ENCODE results near the gene CDH8.

The CDH8 gene

GRCh38 chr16:61676740-61677139 lies 359.5 kb downstream of the CDH8 start:
- POLR2A ChIA-PET: no interaction called here
- DNase-seq (ENCODE audit: extremely low spot score): no peak
- no peak for TF ChIP-seq CTCF (IDR thresholded peaks at IDR 0.05; ENCODE audit: control extremely low read depth, extremely low read depth, low read depth, missing control alignments)
- CTCF ChIA-PET: interaction anchor here (1.0 kb wide), 1 partner anchor 8 kb away, joined by 4 read pairs; no protein-coding TSS in a partner anchor

GRCh38 chr16:61671161-61671560 lies 365.1 kb downstream of the CDH8 start:
- ChIA-PET CTCF (no interaction called here), POLR2A (no interaction called here)
- no peak for TF ChIP-seq CTCF (IDR thresholded peaks at IDR 0.05; ENCODE audit: control extremely low read depth, extremely low read depth, low read depth, missing control alignments)
- no peak for DNase-seq (ENCODE audit: extremely low spot score)

GRCh38 chr16:61665512-61665911 lies 370.7 kb downstream of the CDH8 start:
- no peak for TF ChIP-seq CTCF (IDR thresholded peaks at IDR 0.05; ENCODE audit: control extremely low read depth, extremely low read depth, low read depth, missing control alignments)
- CTCF ChIA-PET: no interaction called here
- DNase-seq (ENCODE audit: extremely low spot score): no peak
- POLR2A ChIA-PET: no interaction called here

- ChIA-PET CTCF (no interaction called here), POLR2A (no interaction called here)
- TF ChIP-seq CTCF (IDR thresholded peaks at IDR 0.05; ENCODE audit: control extremely low read depth, extremely low read depth, low read depth, missing control alignments): no peak
- DNase-seq (ENCODE audit: extremely low spot score): no peak
These were observed 376.3 kb downstream of the CDH8 start for GRCh38 chr16:61659936-61660335.

GRCh38 chr16:61654962-61655361 lies 381.3 kb downstream of the CDH8 start:
- ChIA-PET POLR2A (no interaction called here), CTCF (no interaction called here)
- no peak for DNase-seq (ENCODE audit: extremely low spot score)
- TF ChIP-seq CTCF (IDR thresholded peaks at IDR 0.05; ENCODE audit: control extremely low read depth, extremely low read depth, low read depth, missing control alignments): no peak

- DNase-seq (ENCODE audit: extremely low spot score): no peak
- ChIA-PET CTCF (no interaction called here), POLR2A (no interaction called here)
- no peak for TF ChIP-seq CTCF (IDR thresholded peaks at IDR 0.05; ENCODE audit: control extremely low read depth, extremely low read depth, low read depth, missing control alignments)
These were observed 382.7 kb downstream of the CDH8 start for GRCh38 chr16:61653544-61653943.

GRCh38 chr16:61645561-61645960 lies 390.7 kb downstream of the CDH8 start:
- POLR2A ChIA-PET: no interaction called here
- CTCF ChIA-PET: no interaction called here
- no peak for TF ChIP-seq CTCF (IDR thresholded peaks at IDR 0.05; ENCODE audit: control extremely low read depth, extremely low read depth, low read depth, missing control alignments)
- no peak for DNase-seq (ENCODE audit: extremely low spot score)

Measured in GM10248 (cell line).